HEK293T (cell line): ENCODE results near the gene SERPINF2.
A peak's percentile ranks its signal among the peaks of the same experiment; 100 is the strongest.
"Not testable (repeated sequence)": the region's sequence is repeated elsewhere in the genome, so short reads cannot be mapped to it uniquely, and the experiment has no call there.

Experiments used
- CTCF ChIA-PET: fragments of 350-600 bp; formaldehyde crosslinking; extraction: SDS; loops from one replicate; lab custom pipeline; 2021; ENCODE audit warnings: antibody characterized with exemption, inconsistent platforms; lab: Yijun Ruan, JAX
- POLR2A ChIA-PET: fragments of 350-600 bp; formaldehyde crosslinking; extraction: SDS; loops from one replicate; lab custom pipeline; 2020; ENCODE audit warnings: antibody characterized with exemption, inconsistent platforms; lab: Yijun Ruan, JAX
- DNase-seq: peaks from one replicate; pipeline ENCODE4 v3.0.0; 2012; ENCODE audit warnings: mixed read lengths; ENCODE audit errors: extremely low spot score
- ARNT ChIP-seq: fragments of 450-650 bp; IDR thresholded peaks from 2 replicates; pipeline ENCODE4 v1.6.1; 2017; ENCODE audit warnings: mild to moderate bottlenecking
- BHLHE40 ChIP-seq: fragments of 450-650 bp; IDR thresholded peaks from 2 replicates; pipeline ENCODE4 v1.6.1; 2016; ENCODE audit warnings: mild to moderate bottlenecking, moderate library complexity, borderline replicate concordance
- CTBP1 ChIP-seq: fragments of 450-650 bp; IDR thresholded peaks from 2 replicates; pipeline ENCODE4 v1.6.1; 2016; ENCODE audit warnings: borderline replicate concordance
- ELF4 ChIP-seq: fragments of 450-650 bp; IDR thresholded peaks from 2 replicates; pipeline ENCODE4 v1.6.1; 2017; ENCODE audit warnings: antibody characterized with exemption
- FOXA1 ChIP-seq: fragments of 450-650 bp; IDR thresholded peaks from 2 replicates; pipeline ENCODE4 v1.6.1; 2016; ENCODE audit warnings: mild to moderate bottlenecking
- FOXK2 ChIP-seq: fragments of 450-650 bp; IDR thresholded peaks from 2 replicates; pipeline ENCODE4 v1.6.1; 2016; ENCODE audit warnings: mild to moderate bottlenecking
- FOXM1 ChIP-seq: fragments of 450-650 bp; IDR thresholded peaks from 2 replicates; pipeline ENCODE4 v1.6.1; 2017; ENCODE audit warnings: mild to moderate bottlenecking, borderline replicate concordance
- HDGF ChIP-seq: fragments of 450-650 bp; IDR thresholded peaks from 2 replicates; pipeline ENCODE4 v1.6.1; 2017; ENCODE audit warnings: antibody characterized with exemption, borderline replicate concordance
- L3MBTL2 ChIP-seq: fragments of 450-650 bp; conservative IDR thresholded peaks from 2 replicates; pipeline ENCODE4 v1.6.1; 2016; ENCODE audit warnings: mild to moderate bottlenecking
- LEF1 ChIP-seq: fragments of 450-650 bp; IDR thresholded peaks from 2 replicates; pipeline ENCODE4 v1.6.1; 2017; ENCODE audit warnings: mild to moderate bottlenecking, borderline replicate concordance
- NFRKB ChIP-seq: fragments of 450-650 bp; IDR thresholded peaks from 2 replicates; pipeline ENCODE4 v1.6.1; 2016; ENCODE audit warnings: mild to moderate bottlenecking, moderate library complexity
- SP1 ChIP-seq: fragments of 450-650 bp; IDR thresholded peaks from 2 replicates; pipeline ENCODE4 v1.6.1; 2017
- SUZ12 ChIP-seq: fragments of 450-650 bp; IDR thresholded peaks from 2 replicates; pipeline ENCODE4 v1.6.1; 2016; ENCODE audit warnings: mild to moderate bottlenecking
- TARDBP ChIP-seq: fragments of 450-650 bp; IDR thresholded peaks from 2 replicates; pipeline ENCODE4 v1.6.1; 2016
- ZNF384 ChIP-seq: fragments of 450-650 bp; IDR thresholded peaks from 2 replicates; pipeline ENCODE4 v1.6.1; 2016
- TF ChIP-seq, protein P1 (sequence below): fragments of 450-650 bp; IDR thresholded peaks from 2 replicates; pipeline ENCODE4 v1.6.1; 2016

SERPINF2 gene

DNA sequence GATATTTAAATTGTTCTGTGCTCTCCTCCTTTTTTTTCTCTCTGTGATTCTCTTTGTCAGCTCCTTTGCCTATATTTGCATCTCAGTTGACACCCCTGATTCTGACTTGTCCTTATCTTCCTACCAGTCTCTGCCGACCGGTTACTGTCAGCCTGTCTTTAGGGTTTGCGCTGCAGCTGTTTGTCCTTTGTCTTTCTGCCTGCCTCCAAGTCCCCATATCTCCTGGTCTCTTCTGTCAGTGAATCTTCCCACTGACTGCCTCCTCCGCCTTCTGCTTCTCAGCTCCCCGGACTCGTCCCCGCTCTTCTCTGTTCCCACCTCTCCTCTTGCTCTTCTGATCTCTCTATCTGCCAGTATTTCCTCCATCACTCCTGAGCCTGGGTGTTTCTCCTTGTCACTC, 37.7 kb upstream of the SERPINF2 start:
- no peak for DNase-seq
- POLR2A ChIA-PET, result no interaction called here
- TF ChIP-seq HDGF (no peak), LEF1 (no peak), TARDBP (no peak), BHLHE40 (no peak), SUZ12 (no peak), L3MBTL2 (no peak), FOXM1 (no peak), SP1 (no peak), NFRKB (no peak), ARNT (no peak), ZNF384 (no peak)
- TF ChIP-seq, protein P1, sequence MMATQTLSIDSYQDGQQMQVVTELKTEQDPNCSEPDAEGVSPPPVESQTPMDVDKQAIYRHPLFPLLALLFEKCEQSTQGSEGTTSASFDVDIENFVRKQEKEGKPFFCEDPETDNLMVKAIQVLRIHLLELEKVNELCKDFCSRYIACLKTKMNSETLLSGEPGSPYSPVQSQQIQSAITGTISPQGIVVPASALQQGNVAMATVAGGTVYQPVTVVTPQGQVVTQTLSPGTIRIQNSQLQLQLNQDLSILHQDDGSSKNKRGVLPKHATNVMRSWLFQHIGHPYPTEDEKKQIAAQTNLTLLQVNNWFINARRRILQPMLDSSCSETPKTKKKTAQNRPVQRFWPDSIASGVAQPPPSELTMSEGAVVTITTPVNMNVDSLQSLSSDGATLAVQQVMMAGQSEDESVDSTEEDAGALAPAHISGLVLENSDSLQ, result no peak
- CTCF ChIA-PET, result no interaction called here

DNA sequence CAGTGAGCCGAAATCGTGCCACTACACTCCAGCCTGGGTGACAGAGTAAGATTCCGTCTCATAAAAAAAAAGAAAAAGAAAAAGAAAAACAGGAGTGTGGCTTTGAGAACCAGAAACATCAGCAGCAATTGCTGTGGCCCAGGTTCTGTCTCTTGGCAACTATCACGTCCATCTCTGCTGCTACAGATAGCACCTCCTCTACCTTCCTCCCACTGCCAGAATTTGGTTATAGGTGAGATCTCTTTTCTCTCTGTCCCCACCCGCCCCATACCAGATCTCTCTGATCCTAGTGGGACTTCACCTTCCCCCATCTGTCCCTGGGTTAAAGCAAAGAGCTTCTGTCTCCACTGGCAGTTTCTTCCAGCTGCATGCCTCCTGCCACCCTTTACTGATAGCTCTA, 35.6 kb upstream of the SERPINF2 start:
- ChIA-PET CTCF (no interaction called here), POLR2A (no interaction called here)
- TF ChIP-seq BHLHE40, result no peak
- TF ChIP-seq SP1, result no peak
- TF ChIP-seq ARNT, result no peak
- no peak for TF ChIP-seq FOXK2
- no peak for TF ChIP-seq FOXM1
- TF ChIP-seq L3MBTL2, result no peak
- TF ChIP-seq ZNF384, result no peak
- no peak for TF ChIP-seq FOXA1
- no peak for DNase-seq

DNA sequence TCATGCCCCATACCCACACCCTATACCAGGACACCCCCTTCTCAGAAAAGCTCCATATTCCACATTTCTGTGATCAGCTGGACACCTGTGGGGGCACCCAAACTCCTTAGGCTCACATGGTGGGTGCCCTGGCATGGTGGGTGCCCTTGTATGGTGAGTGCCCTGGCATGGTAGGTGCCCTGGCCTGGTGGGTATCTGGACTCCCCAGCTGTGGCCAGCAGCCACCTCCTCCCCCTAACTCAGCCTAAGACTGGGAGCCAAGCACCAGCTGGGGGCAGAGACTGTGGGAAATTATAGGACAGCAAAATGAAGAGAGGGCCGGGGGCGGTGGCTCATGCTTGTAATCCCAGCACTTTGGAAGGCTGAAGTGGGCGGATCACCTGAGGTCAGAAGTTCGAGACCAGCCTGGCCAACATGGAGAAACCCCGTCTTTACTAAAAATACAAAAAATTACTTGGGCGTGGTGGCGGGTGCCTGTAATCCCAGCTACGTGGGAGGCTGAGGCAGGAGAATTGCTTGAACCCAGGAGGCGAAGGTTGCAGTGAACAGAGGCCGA, 33.8 kb upstream of the SERPINF2 start:
- CTCF ChIA-PET, DNase-seq, POLR2A ChIA-PET: not testable (repeated sequence)

DNA sequence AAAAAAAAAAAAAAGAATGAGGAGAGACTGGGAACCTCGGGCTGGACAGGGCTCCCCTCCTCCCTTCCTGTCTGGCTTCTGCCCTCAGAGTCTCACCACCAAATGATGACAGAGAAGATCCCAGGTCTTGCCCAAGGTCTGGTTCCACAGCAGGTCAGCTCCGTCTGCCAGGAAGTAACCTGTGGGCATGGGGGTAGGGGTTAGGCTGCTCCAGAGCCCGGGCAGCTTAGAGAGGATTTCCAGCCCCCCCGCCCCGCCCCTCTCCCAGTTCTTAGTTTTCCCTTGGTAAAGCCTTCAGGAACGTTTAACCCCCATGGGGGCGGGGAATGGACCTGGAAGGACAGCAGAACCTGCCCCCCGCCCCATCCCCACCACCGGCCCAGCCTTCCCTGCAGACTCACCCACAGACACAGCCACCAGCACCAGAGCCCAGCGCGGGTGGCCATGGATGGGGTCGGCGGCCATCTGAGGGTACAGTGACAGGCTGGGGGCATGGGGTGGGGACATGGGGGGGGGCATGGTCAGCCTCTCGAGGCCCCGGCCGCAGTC, 33.2 kb upstream of the SERPINF2 start:
- TF ChIP-seq FOXA1 (no peak), LEF1 (no peak), FOXM1 (no peak), ZNF384 (no peak), ELF4 (no peak), NFRKB (no peak), ARNT (no peak), TARDBP (no peak), HDGF (no peak), SUZ12 (no peak)
- TF ChIP-seq, protein P1, result no peak
- no peak for DNase-seq
- ChIA-PET POLR2A (no interaction called here), CTCF (no interaction called here)

DNA sequence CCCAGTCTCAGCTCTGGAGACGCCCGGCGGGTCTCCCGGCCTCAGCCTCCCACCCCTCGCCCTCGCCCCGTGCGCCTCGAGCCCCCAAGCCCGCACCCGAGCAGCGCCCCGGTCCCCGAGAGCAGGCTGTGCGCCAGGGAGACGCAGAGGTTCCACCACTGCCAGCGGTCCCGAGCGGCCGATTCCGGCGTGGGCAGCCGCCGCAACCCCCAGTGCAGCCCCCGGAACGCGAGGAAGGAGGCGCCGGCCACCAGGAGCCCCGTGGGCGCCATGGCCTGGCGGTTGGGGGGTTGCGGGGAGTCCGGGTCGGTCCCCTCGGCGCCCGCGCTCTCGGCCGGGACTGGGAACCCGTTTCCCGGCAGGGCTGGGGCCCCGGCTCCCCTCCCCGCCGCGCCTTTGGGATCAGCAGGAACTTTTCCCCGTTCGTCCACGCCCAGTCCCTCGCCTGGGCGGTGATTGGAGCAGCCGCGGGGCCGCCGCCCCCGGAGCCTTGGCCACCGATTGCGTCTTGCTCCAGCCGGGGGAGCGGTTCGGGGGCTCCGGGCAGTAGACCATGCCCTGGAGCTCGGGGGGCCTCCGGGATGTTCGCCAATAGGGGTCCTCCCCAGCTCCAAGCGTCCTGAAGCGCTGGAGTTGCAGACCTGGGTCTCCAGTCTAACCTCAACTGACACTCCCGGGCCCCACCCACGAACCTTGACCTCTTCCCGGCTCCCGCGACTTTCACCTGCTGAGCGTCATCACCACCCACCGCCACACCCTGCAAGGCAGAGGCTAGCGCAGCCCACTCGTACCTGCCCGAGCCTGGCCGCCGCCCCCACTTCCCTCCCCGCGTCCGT, 32.5 kb upstream of the SERPINF2 start, which contains the start of gene TLCD2:
TSS of gene TLCD2 (minus strand) at position 407 of the 836 bp plus-strand sequence. CDS start at position 272, 135 bp downstream.
- ChIA-PET CTCF (no interaction called here), POLR2A (no interaction called here)
- TF ChIP-seq FOXK2, result no peak
- peak; percentile 64 for DNase-seq

DNA sequence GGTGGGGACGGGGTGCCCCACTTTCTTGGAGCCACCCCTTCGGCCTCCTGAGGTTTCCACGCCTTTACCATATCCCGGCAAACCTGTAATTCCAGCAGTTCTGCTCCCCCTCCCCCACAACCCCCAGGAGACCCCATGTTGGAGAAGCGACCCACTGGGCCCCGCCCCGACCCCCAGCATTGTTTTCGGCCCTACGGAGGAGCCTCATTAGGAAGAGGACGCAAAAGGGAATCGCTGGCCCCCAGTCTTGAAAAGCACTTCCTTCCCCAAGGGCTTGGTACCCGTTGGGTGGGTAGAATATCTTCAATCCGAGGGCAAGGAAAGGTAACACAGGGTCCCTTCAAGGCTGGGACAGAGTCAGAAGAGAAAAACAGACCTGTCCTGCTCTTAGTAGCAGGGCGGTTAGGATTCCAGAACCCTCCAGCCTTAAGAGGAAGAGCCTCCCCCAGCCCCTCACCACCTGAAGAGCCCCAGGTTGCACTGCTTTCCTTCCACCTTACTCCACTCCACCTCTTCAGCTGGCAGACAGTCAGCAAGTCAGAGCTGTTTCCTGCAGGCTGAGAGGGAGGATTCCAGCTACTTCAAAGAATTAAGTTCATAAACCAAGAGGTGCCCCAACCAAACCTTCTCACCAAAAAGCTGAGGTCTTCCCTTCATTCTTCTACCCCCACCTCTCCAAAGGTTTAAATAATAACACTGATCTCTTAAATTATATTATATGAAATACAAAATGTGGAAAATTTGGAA, 31.7 kb upstream of the SERPINF2 start:
- no peak for TF ChIP-seq FOXK2
- TF ChIP-seq, protein P1, result no peak
- no peak for TF ChIP-seq FOXA1
- no peak for TF ChIP-seq ZNF384
- no peak for TF ChIP-seq SUZ12
- no peak for TF ChIP-seq HDGF
- TF ChIP-seq CTBP1, result no peak
- no peak for TF ChIP-seq SP1
- no peak for TF ChIP-seq L3MBTL2
- no peak for TF ChIP-seq NFRKB
- no peak for TF ChIP-seq ELF4
- TF ChIP-seq TARDBP, result no peak
- TF ChIP-seq FOXM1, result no peak
- TF ChIP-seq LEF1, result no peak
- TF ChIP-seq ARNT, result no peak
- no peak for TF ChIP-seq BHLHE40
- POLR2A ChIA-PET, result no interaction called here
- CTCF ChIA-PET, result no interaction called here
- no peak for DNase-seq
